Mesodermal cell (in vitro differentiated cells): Measurements from ENCODE around the gene TPD52L1.

ENCODE experiments used
- H3K27ac ChIP-seq: 2 replicates; pipeline ENCODE4 v1.7.0; 2013; ENCODE audit warnings: mild to moderate bottlenecking, low read depth, low read length, moderate library complexity; ENCODE audit not compliant: severe bottlenecking
- H3K36me3 ChIP-seq: 2 replicates; pipeline ENCODE4 v1.7.1; 2013; ENCODE audit warnings: mild to moderate bottlenecking, low read length, moderate library complexity; ENCODE audit not compliant: control insufficient read depth, insufficient read depth
- H3K4me1 ChIP-seq: one replicate; pipeline ENCODE4 v1.7.1; 2013; ENCODE audit warnings: mild to moderate bottlenecking, low read length; ENCODE audit not compliant: insufficient read depth, control insufficient read depth, poor library complexity, severe bottlenecking
- H3K4me3 ChIP-seq: 2 replicates; pipeline ENCODE4 v1.7.0; 2013; ENCODE audit warnings: low read length, control low read depth, mild to moderate bottlenecking; ENCODE audit not compliant: insufficient read depth, poor library complexity, severe bottlenecking; ENCODE audit errors: extremely low read depth
- H3K9me3 ChIP-seq: 2 replicates; pipeline ENCODE4 v1.7.1; 2013; ENCODE audit warnings: mild to moderate bottlenecking, low read length, moderate library complexity; ENCODE audit not compliant: control insufficient read depth
- WGBS, 2 experiments: methylation state at CpG; one replicate each; pipeline ENCODE4 v1.1.5; 2013; ENCODE audit warnings: missing lambda C conversion rate in 2 of 2; ENCODE audit not compliant: insufficient coverage in 2 of 2; 5-methylcytosine and 5-hydroxymethylcytosine counted together

TPD52L1 gene

DNA sequence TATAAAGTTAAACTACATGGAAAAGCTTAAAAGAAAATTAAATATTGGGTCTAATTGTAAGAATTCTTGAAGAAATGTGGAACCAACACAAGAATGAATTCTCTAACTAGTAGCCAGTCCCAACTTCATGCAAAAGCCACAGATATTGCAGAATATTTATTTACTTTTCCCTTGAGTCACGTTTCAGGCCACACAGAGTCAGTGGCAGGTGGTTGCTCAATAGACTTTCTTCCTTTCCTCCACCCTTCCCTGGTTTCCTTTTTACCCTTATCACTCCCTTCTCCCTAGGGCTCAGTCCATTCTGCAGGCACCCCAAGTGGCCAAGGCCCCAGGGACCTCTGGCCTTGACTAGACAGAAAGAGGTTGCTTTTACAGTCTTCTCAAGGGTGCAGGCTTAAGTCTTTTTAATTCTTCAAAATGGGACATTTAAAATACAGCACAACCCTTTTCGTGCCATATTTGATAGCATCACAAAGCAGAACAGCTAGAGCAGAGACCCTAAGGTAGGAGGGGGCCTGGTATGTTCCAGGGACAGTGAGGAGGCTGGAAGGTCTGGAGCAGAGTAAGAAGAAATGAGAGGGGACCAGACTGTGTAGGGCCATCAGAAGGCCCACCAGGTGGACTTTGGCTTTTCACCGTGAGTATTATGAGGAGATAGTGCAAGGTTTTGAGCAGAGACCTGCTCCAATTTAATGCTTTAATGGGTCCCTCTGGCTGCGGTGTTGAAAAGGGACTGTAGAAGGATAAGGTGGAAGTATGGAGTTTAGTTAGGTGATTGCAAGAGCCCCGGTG lies 83.2 kb downstream of the TPD52L1 start:
- no peak overlapping the region for H3K4me3 ChIP-seq
- no peaks in the 10 kb centered on the region for H3K9me3 ChIP-seq
- no peaks in the 10 kb centered on the region for H3K36me3 ChIP-seq
- 88 to 98% methylated on average over 4 to 5 of the region's 5 CpGs for WGBS, 2 experiments
- H3K4me1 ChIP-seq, result no peaks in the 10 kb centered on the region
- no peak overlapping the region for H3K27ac ChIP-seq

DNA sequence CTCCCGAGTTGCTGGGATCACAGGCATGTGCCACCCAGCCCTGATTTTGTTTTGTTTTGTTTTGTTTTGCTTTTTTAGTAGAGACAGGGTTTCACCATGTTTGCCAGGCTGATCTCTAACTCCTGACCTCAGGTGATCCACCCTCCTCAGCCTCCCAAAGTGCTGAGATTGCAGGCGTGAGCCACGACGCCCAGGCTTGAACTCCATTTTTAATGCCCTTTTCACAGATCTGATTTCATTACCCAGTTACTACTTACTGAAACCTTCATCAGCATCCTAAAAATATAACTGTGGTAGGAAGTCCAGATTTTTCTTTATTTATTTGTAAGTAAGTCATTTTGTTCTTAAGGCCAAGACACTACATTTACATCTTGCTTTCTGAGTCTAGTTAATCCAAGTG lies 84.2 kb downstream of the TPD52L1 start:
- WGBS, 2 experiments, result 92% methylated on average over 3 of the region's 4 CpGs; no CpG with 5 or more reads in 1 of the 2 experiments
- H3K4me3 ChIP-seq, result no peak overlapping the region
- no peaks in the 10 kb centered on the region for H3K9me3 ChIP-seq
- H3K4me1 ChIP-seq, result no peaks in the 10 kb centered on the region
- no peak overlapping the region for H3K27ac ChIP-seq
- no peaks in the 10 kb centered on the region for H3K36me3 ChIP-seq

DNA sequence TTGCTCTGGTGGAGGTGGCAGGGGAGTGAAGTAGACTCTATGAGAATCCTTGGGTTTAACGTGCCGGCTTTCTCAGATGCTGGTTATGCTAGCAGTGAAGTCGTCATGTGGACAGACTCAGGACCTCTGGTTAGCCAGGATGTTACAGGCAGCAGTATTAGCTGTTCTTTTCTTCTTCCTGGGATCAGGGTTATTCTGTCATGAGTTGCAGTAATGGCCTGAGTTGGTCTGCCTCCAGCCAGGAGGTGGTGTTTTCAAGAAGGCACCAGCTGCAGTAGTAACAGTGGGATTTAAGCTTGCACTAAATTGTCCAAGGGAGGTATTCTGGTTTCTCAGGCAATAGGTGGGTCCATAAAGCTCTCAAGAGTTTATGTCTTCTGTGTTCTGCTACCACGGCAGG lies 91.5 kb downstream of the TPD52L1 start:
- no peak overlapping the region for H3K4me3 ChIP-seq
- H3K4me1 ChIP-seq, result no peaks in the 10 kb centered on the region
- WGBS, 2 experiments, result 91 to 94% methylated on average over 3 to 4 of the region's 4 CpGs
- H3K9me3 ChIP-seq, result no peaks in the 10 kb centered on the region
- H3K27ac ChIP-seq, result no peak overlapping the region
- no peaks in the 10 kb centered on the region for H3K36me3 ChIP-seq

DNA sequence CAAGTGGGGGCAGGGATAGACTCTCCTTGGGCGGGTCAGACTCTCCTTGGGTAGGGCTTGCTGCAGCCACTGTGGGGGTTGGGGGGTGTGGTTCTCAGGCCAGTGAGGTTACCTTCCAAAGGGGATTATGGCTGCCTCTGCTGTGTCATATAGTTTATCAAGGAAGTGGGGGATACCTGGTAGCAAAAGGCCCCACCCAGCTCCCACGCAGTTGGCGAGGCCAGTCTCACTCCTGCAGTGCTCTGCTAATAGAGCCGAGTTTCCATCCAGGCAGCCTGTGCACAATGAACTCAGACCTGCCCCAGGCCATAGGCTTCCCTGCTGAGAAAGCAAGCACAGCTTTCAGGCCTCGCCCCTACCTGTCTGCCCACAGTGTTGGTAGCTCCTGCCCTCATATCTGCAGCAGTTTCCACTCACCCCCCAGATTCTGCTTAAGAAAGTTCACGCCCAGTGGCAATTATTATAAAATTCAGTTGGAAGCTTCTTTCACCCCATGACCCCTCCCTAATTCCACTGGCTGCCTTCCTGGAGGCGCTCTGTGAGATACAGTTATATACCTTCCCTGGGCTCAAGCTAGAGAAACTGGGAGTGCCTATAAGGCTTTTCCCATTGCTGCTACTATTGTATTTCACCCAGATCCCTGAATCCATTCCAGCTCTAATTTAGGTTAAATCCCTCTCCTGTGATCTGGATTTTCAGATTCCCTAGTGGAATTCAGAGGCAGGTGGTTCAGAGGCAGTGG lies 92.1 kb downstream of the TPD52L1 start:
- no peaks in the 10 kb centered on the region for H3K4me1 ChIP-seq
- WGBS, 2 experiments, result 83 to 86% methylated on average over 6 of the region's 7 CpGs
- H3K36me3 ChIP-seq, result no peaks in the 10 kb centered on the region
- H3K4me3 ChIP-seq, result no peak overlapping the region
- no peaks in the 10 kb centered on the region for H3K9me3 ChIP-seq
- H3K27ac ChIP-seq, result no peak overlapping the region

DNA sequence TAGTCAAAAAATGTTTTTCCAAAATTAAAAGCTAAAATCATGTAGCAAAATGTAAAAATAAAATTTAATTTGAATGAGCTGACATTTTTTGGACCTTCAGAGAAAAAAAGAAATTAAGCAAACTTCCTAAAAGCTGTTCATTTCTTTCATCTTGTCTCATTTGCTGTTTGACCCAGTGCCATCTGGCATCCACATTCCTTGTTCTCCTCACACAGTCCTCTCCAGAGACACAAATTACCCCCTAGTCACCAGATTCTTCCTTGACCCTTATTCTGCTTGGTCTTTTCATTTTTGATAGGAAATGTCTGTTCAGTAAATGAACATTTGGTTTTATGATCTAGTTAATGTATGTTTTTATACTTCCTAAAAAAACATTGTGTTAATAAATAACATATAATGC lies 93.0 kb downstream of the TPD52L1 start:
- Histone ChIP-seq H3K9me3 (no peaks in the 10 kb centered on the region), H3K27ac (no peak overlapping the region), H3K36me3 (no peaks in the 10 kb centered on the region), H3K4me1 (no peaks in the 10 kb centered on the region), H3K4me3 (no peak overlapping the region)

DNA sequence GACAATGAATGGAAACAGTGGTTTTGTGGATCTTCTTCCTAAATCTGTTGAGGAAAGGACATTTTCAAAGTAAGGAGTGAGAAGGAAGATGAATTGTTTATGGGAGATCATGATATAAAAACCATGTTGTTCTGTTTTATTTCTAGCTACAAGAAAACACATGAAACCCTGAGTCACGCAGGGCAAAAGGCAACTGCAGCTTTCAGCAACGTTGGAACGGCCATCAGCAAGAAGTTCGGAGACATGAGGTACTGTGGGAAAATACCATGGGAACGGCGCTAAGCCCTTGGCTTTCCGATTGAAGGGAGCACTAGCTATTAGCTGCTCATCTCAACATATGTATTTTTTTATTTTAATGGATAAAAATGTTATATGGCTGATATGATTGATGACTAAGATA lies 94.6 kb downstream of the TPD52L1 start:
- 88 to 98% methylated on average over 4 of the region's 7 CpGs for WGBS, 2 experiments
- Histone ChIP-seq H3K27ac (no peak overlapping the region), H3K4me3 (no peak overlapping the region), H3K4me1 (peaks cover 4% of the 10 kb centered on the region), H3K9me3 (no peaks in the 10 kb centered on the region), H3K36me3 (no peaks in the 10 kb centered on the region)

DNA sequence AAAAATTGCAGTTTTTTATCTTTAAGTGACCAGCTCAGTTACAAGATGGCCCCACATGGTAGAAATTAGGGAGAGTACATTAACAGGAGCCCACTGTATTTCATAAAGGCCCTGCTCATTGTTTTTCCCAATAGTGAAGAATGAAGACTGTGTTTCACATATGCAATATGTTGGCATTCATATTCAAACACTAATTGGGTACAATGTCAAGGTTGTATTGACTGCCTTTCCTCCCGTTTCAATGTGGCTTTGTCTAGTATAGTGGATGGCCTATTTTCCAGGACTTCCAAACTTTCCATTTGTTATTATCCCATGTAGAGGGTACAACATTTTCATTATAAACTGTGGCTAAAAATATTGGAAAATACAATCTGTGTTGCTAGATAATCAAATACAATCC lies 96.9 kb downstream of the TPD52L1 start:
- WGBS, 2 experiments, result no CpG with 5 or more reads among the region's 1 CpG
- Histone ChIP-seq H3K36me3 (no peaks in the 10 kb centered on the region), H3K4me1 (peaks cover 4% of the 10 kb centered on the region), H3K4me3 (no peak overlapping the region), H3K27ac (no peak overlapping the region), H3K9me3 (no peaks in the 10 kb centered on the region)

DNA sequence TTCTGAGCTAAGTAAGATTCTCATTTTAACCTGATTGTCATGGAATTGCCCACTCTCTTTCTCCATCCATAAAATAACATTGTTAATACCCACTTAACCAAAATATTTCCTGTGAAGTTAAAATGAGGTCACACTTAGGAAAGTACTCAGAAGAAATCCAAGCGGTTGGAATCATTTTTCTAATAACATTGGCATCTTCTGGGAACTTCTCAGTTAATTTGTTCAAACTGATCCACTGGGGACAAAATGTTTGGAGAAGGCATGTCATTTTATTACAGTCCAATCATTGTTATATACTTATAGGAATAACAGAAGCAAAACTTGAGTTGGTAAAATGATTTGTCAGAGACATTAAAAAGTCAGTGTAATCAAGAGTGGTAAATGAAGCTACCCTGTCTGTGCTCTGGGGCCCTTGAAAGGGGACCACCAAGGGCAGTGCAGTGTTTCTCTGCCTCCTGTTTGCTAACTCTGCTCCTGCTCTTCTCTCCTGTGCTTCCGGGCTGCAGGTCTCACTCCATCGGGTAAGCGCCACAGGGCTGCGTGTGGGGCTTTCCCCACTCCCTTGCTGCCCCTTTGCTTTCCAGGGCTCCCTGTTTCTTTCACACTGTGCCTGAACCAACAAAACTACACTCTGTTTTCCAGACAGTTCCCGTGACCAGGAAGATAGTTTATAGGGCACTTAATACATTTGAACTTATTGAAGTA lies 98.1 kb downstream of the TPD52L1 start:
- H3K4me3 ChIP-seq, result no peak overlapping the region
- no peaks in the 10 kb centered on the region for H3K9me3 ChIP-seq
- H3K4me1 ChIP-seq, result peaks cover 4% of the 10 kb centered on the region
- WGBS, 2 experiments, result 43 to 70% methylated on average over 4 to 5 of the region's 6 CpGs
- no peaks in the 10 kb centered on the region for H3K36me3 ChIP-seq
- no peak overlapping the region for H3K27ac ChIP-seq

DNA sequence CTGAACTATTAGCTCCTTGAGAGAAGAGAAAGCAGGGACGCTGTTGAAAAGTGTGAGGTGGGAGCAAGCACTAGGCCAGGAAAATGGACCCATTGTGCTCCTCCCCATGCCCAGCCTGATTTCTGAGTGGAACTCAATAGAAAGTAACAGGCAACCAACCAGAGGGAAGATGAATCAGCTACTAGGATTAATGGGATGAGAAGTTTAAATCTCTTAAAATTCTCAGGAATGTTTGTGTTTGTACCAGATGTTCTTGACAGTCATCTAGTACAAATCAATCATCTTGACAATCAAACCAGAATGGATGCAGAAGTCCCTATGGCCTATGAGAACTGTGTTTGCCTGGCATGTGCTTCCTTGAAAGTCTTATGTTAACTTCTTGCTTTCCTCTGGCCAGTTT lies 99.3 kb downstream of the TPD52L1 start:
- H3K4me1 ChIP-seq, result peaks cover 4% of the 10 kb centered on the region
- H3K4me3 ChIP-seq, result no peak overlapping the region
- WGBS, 2 experiments, result 100% methylated on average over 1 of the region's 1 CpG; no CpG with 5 or more reads in 1 of the 2 experiments
- no peak overlapping the region for H3K27ac ChIP-seq
- H3K9me3 ChIP-seq, result no peaks in the 10 kb centered on the region
- no peaks in the 10 kb centered on the region for H3K36me3 ChIP-seq

DNA sequence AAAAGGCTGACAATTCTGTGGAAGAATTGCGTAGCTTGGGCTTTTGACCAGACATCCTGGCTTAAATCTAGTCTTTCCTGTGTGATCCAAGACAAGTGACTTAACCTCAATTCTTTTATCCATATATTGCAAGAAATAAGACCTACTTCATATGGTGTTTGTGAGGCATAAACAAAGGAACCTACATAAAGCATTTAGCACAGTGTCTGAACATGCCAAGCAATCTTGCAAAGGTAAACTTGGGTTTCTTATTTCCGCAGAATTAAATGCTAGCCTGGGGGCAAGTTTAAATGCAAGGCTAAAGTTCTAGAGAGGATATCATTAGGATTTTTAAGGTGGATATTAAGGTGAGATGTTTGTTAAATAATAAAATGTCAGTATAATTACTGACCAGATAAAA lies 100.3 kb downstream of the TPD52L1 start:
- H3K4me1 ChIP-seq, result peaks cover 4% of the 10 kb centered on the region
- 80 to 100% methylated on average over 1 of the region's 2 CpGs for WGBS, 2 experiments
- no peaks in the 10 kb centered on the region for H3K36me3 ChIP-seq
- H3K9me3 ChIP-seq, result no peaks in the 10 kb centered on the region
- no peak overlapping the region for H3K4me3 ChIP-seq
- no peak overlapping the region for H3K27ac ChIP-seq
